GM21619 (cell line): ENCODE results near the gene SGO2.
"Not testable (repeated sequence)": the region's sequence is repeated elsewhere in the genome, so short reads cannot be mapped to it uniquely, and the experiment has no call there.

Source experiments
- ATAC-seq: cut with Tn5 transposase; IDR thresholded peaks from one replicate; pipeline ENCODE4 v1.9.1; 2021; ENCODE audit not compliant: unreplicated experiment

Gene SGO2

DNA sequence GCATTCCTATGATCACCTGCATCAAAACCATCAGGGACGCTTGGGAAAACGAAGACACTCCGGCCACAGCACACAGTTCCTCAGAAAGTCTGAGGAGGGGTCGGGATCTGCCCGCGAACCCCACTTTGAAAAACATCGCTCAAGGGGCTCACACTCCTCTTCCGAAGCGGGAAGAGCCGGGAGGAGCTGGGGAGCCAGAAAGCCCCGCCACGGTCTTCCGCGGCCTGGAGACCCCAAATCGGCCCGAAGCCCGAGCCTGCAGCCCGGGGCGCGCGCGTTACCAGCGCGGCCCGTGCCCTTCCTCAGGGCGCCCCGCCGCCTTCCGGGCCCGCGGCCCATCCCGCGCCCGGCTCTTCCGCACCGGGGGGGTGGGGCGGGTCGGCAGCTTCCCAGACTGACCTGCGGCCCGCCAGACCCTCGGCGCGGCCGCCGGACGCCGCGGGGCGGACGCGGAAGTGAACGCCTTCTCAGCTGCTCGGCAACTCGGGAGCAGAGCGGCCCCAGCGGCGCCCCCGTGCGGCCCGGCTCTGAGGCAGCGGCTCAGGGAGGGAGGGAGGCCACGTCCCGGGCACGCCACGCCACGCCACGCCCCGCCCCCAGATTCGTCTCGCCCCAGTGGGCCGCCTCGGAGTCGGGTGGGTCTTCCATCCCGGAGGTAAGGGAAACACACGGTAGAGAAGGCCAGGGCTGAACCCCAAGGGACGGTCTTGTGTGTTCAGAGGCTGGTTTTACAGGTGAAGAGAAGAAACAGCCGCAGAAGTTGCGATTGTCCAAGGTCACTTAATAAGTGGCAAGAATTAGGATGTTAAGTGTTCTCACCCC, 16.2 kb upstream of the SGO2 start, which contains the start of gene KCTD18:
Gene KCTD18, minus strand, starts transcription at position 457 of the 822 bp plus-strand sequence. CDS start 3,052 bp downstream, outside the sequence.
- ATAC-seq, result peak; percentile 97

DNA sequence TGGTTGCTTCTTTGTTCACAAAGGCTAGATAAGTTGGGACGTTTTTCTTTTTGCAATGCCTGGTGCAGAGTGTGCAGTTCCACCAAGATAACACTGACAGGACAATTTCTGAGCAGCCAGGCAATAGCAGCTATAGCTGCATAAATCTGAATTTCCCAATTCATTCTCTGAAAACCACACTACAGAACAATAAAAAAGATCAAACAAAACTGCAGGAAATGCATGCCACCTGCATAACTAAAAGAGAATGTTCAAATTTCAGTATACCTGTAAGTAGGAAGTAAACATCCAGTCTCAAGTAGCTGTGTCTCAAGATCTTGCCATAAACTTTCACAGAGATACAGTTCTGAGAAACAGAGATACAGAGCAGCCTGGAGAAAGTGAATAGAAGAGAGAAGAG, 10.9 kb upstream of the SGO2 start:
- ATAC-seq, result no peak

DNA sequence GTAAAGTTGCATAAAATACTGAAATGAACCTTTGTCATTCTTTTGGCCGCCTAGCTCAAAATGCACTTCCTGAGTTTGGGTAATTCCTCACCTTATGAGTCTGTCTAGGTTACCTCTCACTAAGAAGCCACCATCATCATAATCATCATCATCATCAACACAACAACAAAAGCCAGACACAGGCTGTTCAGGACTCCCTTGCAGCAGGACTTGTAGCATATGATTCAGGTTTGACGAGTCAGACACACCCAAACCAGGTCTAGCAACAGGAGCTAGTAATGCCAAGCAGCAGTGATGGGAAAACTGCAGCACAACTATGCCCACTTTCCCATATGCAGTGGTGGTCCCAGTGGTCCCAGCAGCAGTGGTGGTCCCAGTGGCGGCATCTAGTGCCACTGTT, 2.8 kb upstream of the SGO2 start:
- ATAC-seq, result no peak

DNA sequence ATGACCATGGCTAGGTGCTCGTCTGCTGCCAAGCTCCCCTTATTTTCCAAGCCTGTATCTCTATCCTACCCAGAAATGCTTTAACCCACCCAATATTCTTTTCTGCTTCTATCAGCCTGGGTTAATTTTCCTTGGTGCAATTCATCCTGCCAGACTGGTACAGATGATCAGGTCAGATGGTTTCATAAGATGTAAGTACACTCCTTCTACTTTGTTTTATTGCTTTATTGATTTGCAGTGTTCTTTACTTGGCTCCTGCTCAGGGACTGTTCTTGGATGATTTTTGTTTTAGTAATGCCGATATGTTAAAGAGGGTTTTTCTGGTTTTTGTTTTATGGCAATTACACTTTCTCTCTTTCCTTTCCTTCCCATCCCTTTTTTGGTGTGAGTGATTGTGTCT, 2.4 kb upstream of the SGO2 start:
- ATAC-seq, result no peak

DNA sequence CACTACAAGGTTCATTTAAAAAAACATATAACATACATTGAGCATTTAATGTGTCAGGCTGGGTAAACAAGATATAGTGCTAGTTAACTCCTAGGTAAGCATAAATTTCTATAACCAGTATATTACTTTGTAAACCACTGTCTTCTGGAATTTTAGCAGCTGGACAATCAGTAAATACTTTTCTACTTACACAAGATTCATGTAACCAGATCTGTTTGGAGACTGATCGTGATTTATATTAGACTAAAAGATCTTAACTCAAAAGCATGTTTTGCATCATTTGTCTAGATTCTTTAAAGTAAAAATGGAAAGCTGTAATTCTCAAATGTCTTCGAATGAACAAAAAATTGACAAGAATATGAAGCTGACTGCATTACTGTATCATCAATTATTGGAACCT, 941 bp upstream of the SGO2 start:
- ATAC-seq, result no peak

DNA sequence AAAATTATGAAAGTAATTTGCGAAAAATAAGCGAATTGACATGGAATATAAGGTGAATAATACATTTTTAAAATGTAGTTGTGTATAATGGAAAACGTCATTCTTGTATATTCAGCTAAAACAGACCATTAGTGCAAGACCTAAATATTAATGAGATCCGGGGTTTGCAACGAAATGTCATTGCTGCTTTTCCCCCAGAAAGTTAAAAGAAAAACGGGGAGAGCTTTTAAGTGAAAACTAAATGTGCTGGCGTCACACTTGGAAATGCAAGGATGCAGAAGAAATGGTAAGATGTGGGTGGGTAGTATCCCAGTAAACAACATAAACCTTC, 491 bp upstream of the SGO2 start:
- no peak for ATAC-seq

DNA sequence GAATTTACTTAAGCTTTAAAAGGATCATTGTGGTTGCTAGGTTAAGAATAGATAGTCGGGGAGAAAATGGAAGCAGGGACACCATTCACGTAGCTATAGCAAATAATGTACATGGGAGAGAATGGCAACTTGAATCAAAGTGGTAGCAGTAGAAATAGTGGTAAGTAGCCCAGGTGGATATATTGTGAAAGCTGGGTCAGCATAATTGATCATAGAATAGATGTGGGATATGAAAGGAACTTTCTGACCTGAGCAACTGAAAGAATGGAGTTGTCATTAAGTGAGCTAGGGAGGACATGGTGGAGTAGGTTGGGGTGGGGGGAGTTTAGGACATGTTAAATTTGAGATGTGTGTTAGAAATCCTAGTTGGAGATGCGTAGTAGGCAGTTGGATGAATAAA, 2.2 kb downstream of the SGO2 start:
- no peak for ATAC-seq

DNA sequence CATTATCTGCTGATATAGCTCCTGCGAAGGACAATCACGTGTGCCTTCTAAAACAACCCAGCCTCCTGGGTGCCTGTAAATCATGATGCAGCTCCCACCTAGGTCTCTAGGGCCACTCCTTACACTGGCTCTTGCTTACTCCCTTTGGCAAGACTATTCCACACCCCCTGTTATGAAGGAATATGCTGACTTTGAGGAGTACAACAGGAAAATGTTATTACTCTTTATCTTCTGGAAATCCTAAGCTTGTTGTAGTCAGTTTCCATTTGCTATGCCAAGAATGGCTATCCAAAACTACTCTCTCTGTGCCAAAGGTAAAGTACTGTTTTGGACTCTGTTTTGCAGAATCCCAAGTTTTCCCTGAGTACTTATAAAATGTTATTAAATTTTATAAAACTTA, 7.7 kb downstream of the SGO2 start:
- ATAC-seq, result no peak

DNA sequence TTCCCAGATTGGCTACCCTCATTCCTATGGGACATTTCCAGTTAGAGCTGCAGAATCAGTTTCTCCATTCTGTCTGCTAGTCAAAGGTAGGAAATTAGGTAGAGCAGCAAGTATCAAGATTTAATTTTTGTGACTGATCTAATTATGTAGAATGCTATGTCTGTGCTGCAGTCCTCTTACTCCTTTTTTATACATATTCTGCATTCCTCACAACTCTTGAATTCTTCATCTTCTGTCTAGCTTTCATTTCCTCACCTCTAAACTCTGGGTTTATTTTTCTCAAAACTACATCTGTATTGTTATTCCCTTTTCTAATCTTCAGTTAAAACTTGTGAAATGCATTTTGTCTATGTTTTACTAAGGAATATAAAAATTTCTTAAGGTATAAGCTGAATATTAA, 8.6 kb downstream of the SGO2 start:
- no peak for ATAC-seq

DNA sequence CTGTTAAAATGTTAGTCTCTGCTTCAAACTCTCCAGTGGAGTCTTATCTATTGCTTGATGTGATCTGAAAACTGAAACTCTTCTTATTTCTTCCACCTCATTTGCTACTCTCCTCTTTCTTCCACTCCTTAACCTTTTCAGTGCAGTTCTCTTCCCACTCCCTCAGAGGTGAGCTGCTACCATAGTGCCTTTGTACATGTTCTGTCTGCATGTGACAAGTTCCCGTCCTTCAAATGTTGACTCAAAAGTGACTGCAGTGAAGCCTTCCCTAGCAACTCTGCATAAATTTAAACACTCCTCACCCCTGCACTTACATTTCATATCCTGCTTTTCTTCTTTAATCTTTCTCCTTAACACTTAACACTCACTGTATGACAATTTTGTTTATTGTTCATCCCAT, 12.1 kb downstream of the SGO2 start:
- ATAC-seq, result no peak

DNA sequence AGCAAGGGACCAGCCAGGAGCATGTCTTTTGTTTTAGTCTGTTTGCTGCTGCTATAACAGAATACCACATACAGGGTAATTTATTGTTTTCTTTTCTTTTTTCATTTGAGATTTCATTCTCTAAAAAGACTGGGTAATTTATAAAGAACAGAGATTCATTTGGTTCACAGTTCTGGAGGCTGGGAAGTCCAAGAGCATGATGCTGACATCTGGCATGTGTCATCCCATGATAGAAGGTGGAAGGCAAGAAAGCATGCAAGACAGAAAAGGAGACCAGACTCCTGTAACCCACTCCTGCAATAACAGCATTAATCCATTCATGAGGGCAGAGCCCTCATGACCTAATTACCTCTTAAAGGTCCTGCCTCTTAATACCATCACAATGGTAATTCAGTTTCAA, 14.8 kb downstream of the SGO2 start:
- no peak for ATAC-seq

DNA sequence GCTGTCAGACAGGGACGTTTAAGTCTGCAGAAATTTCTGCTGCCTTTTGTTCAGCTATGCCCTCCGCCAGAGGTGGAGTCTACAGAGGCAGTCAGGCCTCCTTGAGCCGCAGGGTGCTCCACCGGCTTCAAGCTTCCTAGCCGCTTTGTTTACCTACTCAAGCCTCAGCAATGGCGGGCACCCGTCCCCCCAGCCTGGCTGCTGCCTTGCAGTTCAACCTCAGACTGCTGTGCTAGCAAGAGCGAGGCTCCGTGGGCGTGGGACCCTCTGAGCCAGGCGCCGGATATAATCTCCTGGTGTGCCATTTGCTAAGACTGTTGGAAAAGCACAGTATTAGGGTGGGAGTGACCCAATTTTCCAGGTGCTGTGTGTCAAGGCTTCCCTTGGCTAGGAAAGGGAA, 40.6 kb downstream of the SGO2 start:
- not testable (repeated sequence) for ATAC-seq

DNA sequence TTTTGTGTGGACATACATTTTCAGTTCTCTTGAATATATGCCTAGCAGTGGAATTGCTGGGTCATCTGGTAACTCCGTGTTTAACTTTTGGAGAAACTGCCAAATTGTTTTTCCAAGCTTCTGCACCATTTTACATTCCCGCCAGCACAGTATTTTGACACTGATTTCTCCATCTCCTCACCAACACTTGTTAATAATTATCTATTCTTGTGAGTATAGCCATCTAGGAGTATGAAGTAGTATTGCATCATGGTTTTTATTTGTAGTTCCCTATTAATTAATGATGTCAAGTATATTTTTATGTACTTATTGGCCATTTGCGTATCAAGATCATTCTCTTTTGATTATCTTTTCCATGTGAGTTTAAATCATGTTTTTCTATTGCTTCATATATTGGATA, 41.9 kb downstream of the SGO2 start:
- ATAC-seq, result no peak

DNA sequence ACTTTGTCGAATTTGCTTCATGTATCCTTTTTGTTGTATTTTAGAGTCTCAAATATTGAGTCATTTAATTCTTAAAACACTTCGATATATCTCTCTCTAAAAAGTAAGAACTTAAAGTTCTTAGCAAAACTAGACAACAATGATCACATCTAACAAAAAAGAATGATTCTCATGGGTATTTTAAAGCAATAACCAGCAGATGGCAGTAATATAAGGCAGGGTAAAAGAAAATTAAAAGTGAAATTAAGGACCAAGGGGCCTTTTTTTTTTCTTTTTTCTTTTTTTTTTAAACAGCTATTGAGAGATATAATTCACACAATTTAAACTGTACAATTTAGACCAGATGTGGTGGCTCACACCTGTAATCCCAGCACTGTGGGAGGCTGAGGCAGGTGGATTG, 50.0 kb downstream of the SGO2 start:
- ATAC-seq, result no peak

DNA sequence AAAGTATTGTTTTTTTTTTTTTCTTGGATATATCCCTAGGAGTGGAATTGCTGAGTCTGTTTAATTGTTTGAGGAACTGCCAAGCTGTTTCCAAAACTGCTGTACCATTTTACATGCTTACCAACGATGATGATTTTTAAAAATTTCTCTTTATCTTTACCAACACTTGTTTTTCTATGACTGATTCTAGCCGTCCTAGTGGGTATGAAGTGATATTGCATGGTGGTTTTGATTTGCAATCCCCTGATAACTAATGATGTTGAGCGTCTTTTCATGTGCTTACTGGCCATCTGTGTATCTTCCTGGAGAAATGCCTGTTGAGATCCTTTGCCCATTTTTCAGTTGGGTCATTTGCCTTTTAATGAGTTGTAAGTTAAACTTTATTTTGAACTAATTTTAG, 51.0 kb downstream of the SGO2 start:
- ATAC-seq, result no peak

DNA sequence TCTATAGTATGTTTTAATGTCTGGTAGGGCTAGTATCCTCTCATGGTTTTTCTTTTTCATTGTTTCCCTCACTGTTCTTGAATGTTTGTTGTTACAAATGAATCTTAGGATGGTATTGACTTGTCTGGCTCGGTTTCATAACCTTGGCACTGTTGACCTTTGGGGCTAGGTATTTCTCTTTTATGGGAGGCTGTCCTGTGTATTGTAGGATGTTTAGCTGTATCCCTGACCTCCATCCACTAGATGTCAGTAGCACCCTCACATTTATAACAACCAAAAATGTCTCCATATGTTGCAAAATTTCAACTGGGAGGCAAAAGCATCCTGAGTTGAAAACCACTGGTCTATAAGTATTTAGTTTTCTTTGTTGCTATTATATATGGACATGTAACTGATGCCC, 52.8 kb downstream of the SGO2 start:
- no peak for ATAC-seq

DNA sequence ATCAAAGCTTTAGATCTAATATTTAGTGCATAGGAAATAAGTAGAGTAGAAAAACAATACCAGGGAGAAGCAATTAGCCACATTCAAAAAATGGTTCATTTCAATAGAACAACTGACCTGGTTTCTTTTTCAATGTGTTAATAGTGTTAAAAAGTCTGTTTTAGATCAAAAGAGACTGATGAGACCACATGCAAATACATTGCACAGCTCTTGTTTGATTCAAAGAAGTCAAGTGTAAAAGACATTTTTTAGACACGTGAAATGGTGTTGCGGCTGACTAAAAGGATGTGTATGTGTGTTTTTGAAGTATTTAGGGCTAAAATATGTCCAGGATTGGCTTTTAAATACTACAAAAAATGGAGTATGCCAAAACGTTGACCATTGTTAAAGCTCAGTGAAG, 58.6 kb downstream of the SGO2 start:
- ATAC-seq, result no peak

DNA sequence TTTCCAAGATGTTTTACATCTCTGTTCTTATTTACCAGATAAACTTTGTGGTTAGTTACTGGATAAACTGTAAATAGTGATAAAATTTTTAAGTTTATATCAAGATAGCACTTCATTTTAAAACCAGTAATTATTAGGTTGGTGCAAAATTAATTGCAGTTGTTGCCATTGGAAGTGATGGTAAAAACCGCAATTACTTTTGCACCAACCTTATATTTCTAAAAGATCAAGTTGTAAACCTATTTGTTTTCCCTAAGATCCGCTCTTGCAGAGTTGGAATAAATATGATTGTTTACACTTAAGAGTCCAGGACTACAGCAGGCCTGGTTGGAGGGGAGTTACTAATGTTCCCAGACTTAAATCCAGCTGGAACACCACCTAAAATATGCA, 59.3 kb downstream of the SGO2 start:
- no peak for ATAC-seq

DNA sequence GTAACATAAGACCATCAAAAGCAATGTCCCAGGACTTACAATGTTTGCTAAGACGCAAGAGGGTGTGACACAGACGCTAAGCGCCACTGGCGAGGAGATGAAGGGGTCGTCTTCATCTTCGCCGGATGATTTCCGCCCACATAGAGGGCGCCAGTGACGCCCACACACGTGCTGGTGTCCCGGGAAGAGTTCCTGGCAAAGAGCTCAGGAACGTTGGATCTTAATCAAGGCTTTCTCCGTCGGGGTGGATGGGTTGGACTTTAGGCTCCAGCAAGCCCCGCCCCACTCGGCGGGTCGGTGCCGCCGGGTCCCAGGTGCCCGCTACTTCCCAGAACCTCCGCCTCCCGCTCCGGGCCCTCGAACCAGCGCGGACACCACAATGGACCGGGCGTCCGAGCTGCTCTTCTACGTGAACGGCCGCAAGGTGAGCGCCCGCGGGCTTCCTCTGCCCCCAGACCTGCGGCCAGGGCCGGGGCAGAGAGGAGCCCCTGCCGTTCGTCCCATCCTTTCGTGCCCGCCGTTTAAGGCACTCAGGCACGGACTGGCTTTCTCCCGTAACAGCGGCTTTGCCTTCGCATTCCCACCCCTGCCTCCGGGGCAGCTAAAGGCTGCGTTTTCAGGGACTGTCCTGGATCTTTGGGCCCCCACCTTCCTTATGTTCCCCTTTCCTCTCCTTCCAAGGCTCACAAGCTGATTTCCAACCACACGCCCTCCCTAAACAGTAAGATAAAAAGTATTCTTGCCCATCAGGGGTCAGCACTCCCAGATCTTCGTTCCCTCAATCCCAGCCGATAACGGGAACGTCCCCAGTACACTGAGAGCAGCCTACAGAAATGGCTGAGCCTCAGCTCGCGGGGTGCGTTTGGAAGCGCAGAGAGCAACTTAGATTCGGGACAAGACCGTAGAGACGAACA, 60.0 kb downstream of the SGO2 start, which contains the start of gene AOX1:
Gene AOX1, plus strand, starts transcription at position 285 of the 914 bp plus-strand sequence. Its CDS starts 95 bp downstream, at position 380.
- ATAC-seq, result peak; percentile 53

DNA sequence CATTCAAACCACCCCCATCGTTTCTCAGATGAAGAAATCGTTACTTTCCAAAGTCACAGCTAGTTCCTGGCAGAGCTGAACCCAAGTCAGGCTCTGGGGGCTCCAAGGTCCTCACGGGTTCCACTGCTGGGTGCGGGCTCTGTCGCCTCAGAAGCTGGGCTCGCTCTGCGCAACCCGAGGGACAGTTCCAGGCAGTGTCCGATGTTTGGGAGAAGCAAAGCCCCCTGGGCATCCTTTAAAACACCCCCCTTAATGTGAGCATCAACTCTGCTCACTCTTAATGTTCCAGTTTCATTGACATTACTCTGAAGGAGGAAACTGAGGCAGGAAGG, 60.6 kb downstream of the SGO2 start:
- no peak for ATAC-seq

DNA sequence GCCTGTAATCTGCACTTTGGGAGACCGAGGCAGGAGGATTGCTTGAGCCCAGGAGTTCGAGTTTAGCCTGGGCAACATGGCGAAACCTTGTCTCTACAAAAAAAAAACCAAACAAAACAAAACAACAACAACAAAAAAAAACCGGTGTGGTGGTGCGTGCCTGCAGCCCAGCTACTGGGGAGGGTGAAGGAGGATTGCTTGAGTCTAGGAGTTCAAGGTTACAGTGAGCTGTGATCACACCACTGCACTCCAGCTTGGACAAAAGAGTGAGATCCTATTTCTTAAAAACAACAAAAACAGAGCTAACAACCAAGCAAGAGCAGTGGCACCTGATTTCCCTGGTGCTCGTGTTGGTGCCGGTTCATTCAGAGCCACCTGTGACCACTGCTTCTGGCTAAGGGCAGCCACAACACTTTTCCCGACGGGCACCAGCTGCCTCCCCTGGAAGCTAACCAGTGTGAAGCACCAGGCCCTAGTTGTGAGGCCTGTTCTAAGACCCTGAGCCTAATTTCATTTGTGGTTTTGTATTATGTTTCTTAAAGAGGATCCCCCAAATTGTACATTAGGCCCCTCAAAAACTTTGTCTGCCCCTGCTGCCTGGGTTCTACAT, 61.1 kb downstream of the SGO2 start:
- no peak for ATAC-seq
